Hepatocyte (in vitro differentiated cells): ENCODE results near the gene PSAPL1. TPM values are rescaled to one million over a fixed set of nuclear protein-coding genes. Genes with fewer than 3 reads are reported as not detected.

Experiments used
- DNase-seq: peaks from one replicate; pipeline ENCODE4 v3.0.0-alpha.2; 2016; ENCODE audit warnings: low spot score
- H2AFZ ChIP-seq: fragments of 200-600 bp; sonication (generic); 2 replicates; pipeline ENCODE4 v1.6.0; 2016; ENCODE audit warnings: antibody characterized with exemption, mild to moderate bottlenecking
- H3K27ac ChIP-seq: fragments of 200-600 bp; sonication (generic); 2 replicates; pipeline ENCODE4 v1.5.1; 2016; ENCODE audit warnings: mild to moderate bottlenecking
- H3K27me3 ChIP-seq: fragments of 200-600 bp; sonication (generic); 2 replicates; pipeline ENCODE4 v1.6.1; 2016
- H3K36me3 ChIP-seq: fragments of 200-600 bp; sonication (generic); replicated peaks from 2 replicates; pipeline ENCODE4 v1.5.1; 2016; ENCODE audit warnings: low read depth; ENCODE audit not compliant: insufficient read depth
- H3K4me1 ChIP-seq: fragments of 200-600 bp; sonication (generic); 2 replicates; pipeline ENCODE4 v1.5.1; 2016; ENCODE audit warnings: mild to moderate bottlenecking, moderate library complexity; ENCODE audit not compliant: insufficient read depth
- H3K4me2 ChIP-seq: fragments of 200-600 bp; sonication (generic); 2 replicates; pipeline ENCODE4 v1.6.0; 2016
- H3K4me3 ChIP-seq: fragments of 200-600 bp; sonication (generic); 2 replicates; pipeline ENCODE4 v1.5.1; 2016; ENCODE audit warnings: mild to moderate bottlenecking
- H3K79me2 ChIP-seq: fragments of 200-600 bp; sonication (generic); 2 replicates; pipeline ENCODE4 v1.6.0; 2017; ENCODE audit warnings: mild to moderate bottlenecking
- H3K9me2 ChIP-seq: fragments of 200-600 bp; sonication (generic); replicated peaks from 2 replicates; pipeline ENCODE4 v1.6.0; 2017; ENCODE audit warnings: mild to moderate bottlenecking; ENCODE audit not compliant: insufficient read depth
- H3K9me3 ChIP-seq: fragments of 200-600 bp; sonication (generic); 2 replicates; pipeline ENCODE4 v1.5.1; 2016; ENCODE audit warnings: low read depth, mild to moderate bottlenecking
- H4K20me1 ChIP-seq: fragments of 200-600 bp; sonication (generic); 2 replicates; pipeline ENCODE4 v1.6.0; 2016; ENCODE audit warnings: mild to moderate bottlenecking; ENCODE audit not compliant: insufficient read depth, poor library complexity, severe bottlenecking
- CTCF ChIP-seq: fragments of 200-600 bp; sonication (generic); IDR thresholded peaks from 2 replicates; pipeline ENCODE4 v1.5.1; 2016; ENCODE audit warnings: antibody characterized with exemption, mild to moderate bottlenecking; ENCODE audit not compliant: poor library complexity
- EZH2 ChIP-seq: fragments of 200-600 bp; sonication (generic); IDR thresholded peaks from 2 replicates; pipeline ENCODE4 v1.6.1; 2016; ENCODE audit warnings: antibody characterized with exemption, mild to moderate bottlenecking, borderline replicate concordance
- EZH2phosphoT487 ChIP-seq: fragments of 200-600 bp; sonication (generic); IDR thresholded peaks from one replicate; pipeline ENCODE4 v1.6.1; 2018; ENCODE audit warnings: antibody characterized with exemption, mild to moderate bottlenecking, low read depth, moderate library complexity; ENCODE audit not compliant: unreplicated experiment, severe bottlenecking
- WGBS: methylation state at CpG from one replicate; pipeline ENCODE4 v1.1.6; 2016; ENCODE audit warnings: low lambda C conversion rate; ENCODE audit errors: missing lambda C conversion rate; 5-methylcytosine and 5-hydroxymethylcytosine counted together
- polyA plus RNA-seq: library from polyadenylated mRNA; unstranded; fragments of >200 nt; fragmentation: Nextera tagmentation; extraction: Ambion mirVana; gene quantifications from 2 replicates; pipeline ENCODE4 v1.2.1, GENCODE V29; 2016
- total RNA-seq: library from RNA; depleted of rRNA; stranded (reverse); fragments of >200 nt; gene quantifications from 2 replicates; pipeline ENCODE4 v1.2.3, GENCODE V29; 2014

The PSAPL1 gene
- total and polyA plus RNA-seq, 2 experiments from 2014 or later, result 4.3 to 4.4 TPM

GRCh38 chr4:7473081-7473480 is 38.4 kb upstream of the PSAPL1 start:
- TF ChIP-seq EZH2phosphoT487 (no peak), CTCF (no peak), EZH2 (no peak)
- H3K27me3 ChIP-seq, result no peaks in the 10 kb centered on the region
- no peak for DNase-seq
- WGBS, result 59% methylated on average over 10 of the region's 10 CpGs
- no peaks in the 10 kb centered on the region for H3K79me2 ChIP-seq
- H3K4me1 ChIP-seq, result no peaks in the 10 kb centered on the region
- no peaks in the 10 kb centered on the region for H3K9me3 ChIP-seq
- no peak overlapping the region for H2AFZ ChIP-seq
- H3K36me3 ChIP-seq, result no peaks in the 10 kb centered on the region
- H3K9me2 ChIP-seq, result no peaks in the 10 kb centered on the region
- no peak overlapping the region for H3K4me3 ChIP-seq
- H3K27ac ChIP-seq, result no peak overlapping the region
- no peaks in the 10 kb centered on the region for H4K20me1 ChIP-seq
- no peak overlapping the region for H3K4me2 ChIP-seq

- H3K36me3 ChIP-seq, result no peaks in the 10 kb centered on the region
- H3K9me2 ChIP-seq, result no peaks in the 10 kb centered on the region
- H3K27me3 ChIP-seq, result no peaks in the 10 kb centered on the region
- H3K9me3 ChIP-seq, result no peaks in the 10 kb centered on the region
- no peak overlapping the region for H3K4me2 ChIP-seq
- TF ChIP-seq CTCF, result peak; percentile 16
- TF ChIP-seq EZH2, result no peak
- H4K20me1 ChIP-seq, result no peaks in the 10 kb centered on the region
- no peaks in the 10 kb centered on the region for H3K4me1 ChIP-seq
- H3K79me2 ChIP-seq, result no peaks in the 10 kb centered on the region
- H2AFZ ChIP-seq, result no peak overlapping the region
- 45% methylated on average over 19 of the region's 19 CpGs for WGBS
- no peak overlapping the region for H3K27ac ChIP-seq
- no peak overlapping the region for H3K4me3 ChIP-seq
- DNase-seq, result no peak
Observed at GRCh38 chr4:7472442-7473013, 37.8 kb upstream of the PSAPL1 start.

GRCh38 chr4:7470522-7471128 is 35.9 kb upstream of the PSAPL1 start:
- Histone ChIP-seq H2AFZ (no peak overlapping the region), H3K27me3 (no peaks in the 10 kb centered on the region), H3K36me3 (no peaks in the 10 kb centered on the region), H4K20me1 (no peaks in the 10 kb centered on the region), H3K79me2 (no peaks in the 10 kb centered on the region), H3K4me2 (no peak overlapping the region), H3K27ac (no peak overlapping the region), H3K4me1 (no peaks in the 10 kb centered on the region), H3K4me3 (no peak overlapping the region), H3K9me2 (no peaks in the 10 kb centered on the region), H3K9me3 (no peaks in the 10 kb centered on the region)
- TF ChIP-seq CTCF, result no peak
- no peak for TF ChIP-seq EZH2phosphoT487
- no peak for TF ChIP-seq EZH2
- 85% methylated on average over 8 of the region's 8 CpGs for WGBS
- no peak for DNase-seq
